HFF-Myc (cell line): Measurements from ENCODE around the gene LEF1.
"Not testable (repeated sequence)": the region's sequence is repeated elsewhere in the genome, so short reads cannot be mapped to it uniquely, and the experiment has no call there.

Source experiments
- DNase-seq: peaks from one replicate; pipeline ENCODE4 v3.0.0-alpha.2; 2011; ENCODE audit warnings: low read depth; ENCODE audit errors: extremely low read depth
- H3K4me3 ChIP-seq: replicated peaks from 2 replicates; pipeline ENCODE4 v1.5.1; 2011; ENCODE audit warnings: low read depth, mild to moderate bottlenecking, control low read depth, low read length
- TF ChIP-seq, protein P1 (sequence below): IDR thresholded peaks from 2 replicates; pipeline ENCODE4 v1.5.1; 2012; ENCODE audit warnings: mild to moderate bottlenecking, low read depth, low read length, control low read depth; ENCODE audit errors: missing control alignments

Gene LEF1

DNA sequence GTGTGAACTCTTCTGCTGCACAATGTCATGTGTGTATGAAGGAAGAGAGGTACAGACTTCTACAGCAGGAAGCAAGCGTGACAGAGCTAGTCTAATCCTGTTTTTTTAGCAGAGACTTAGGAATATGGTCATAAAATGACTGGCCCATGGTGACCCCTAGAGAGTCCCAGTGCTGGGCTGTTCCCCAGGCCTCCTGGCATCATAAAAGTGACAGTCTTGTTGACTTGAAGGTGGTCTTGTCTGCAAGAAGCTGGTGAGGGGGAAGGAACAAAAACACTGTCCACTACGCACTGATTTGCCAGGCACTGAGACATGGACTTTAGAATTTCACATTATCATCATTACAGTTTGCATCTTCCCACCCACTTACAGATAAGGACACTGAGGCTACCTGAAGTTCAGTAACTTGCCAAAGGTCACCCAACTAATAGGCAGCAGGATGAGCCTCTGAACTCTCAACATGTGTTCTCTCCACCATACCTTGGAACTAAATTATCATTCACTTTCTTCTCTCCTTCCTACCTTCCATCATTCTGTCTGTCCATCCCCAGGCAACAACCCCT, 116.1 kb downstream of the LEF1 start:
- no peak overlapping the region for H3K4me3 ChIP-seq
- TF ChIP-seq, protein P1, sequence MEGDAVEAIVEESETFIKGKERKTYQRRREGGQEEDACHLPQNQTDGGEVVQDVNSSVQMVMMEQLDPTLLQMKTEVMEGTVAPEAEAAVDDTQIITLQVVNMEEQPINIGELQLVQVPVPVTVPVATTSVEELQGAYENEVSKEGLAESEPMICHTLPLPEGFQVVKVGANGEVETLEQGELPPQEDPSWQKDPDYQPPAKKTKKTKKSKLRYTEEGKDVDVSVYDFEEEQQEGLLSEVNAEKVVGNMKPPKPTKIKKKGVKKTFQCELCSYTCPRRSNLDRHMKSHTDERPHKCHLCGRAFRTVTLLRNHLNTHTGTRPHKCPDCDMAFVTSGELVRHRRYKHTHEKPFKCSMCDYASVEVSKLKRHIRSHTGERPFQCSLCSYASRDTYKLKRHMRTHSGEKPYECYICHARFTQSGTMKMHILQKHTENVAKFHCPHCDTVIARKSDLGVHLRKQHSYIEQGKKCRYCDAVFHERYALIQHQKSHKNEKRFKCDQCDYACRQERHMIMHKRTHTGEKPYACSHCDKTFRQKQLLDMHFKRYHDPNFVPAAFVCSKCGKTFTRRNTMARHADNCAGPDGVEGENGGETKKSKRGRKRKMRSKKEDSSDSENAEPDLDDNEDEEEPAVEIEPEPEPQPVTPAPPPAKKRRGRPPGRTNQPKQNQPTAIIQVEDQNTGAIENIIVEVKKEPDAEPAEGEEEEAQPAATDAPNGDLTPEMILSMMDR, result no peak
- no peak for DNase-seq

DNA sequence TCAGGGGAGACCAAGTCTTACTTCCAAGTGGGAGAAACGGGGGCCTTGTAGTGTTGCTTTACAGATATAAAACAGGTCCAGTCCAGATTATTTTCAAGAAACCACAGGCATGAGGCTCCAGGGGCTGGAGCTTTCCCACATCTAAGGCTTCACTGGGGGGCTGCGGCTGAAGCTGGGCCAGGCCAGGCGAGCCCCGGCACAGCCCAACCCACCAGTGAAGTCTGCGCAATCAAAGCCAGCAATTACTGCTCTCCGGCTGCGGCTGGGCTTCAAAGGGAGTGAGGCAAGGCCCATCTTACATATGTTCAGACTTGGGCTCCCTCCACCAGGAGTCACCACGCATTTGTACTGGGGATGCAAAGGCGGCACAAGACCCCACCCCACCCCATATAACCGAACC, 117.4 kb downstream of the LEF1 start:
- TF ChIP-seq, protein P1, result no peak
- DNase-seq, result no peak
- H3K4me3 ChIP-seq, result no peak overlapping the region

DNA sequence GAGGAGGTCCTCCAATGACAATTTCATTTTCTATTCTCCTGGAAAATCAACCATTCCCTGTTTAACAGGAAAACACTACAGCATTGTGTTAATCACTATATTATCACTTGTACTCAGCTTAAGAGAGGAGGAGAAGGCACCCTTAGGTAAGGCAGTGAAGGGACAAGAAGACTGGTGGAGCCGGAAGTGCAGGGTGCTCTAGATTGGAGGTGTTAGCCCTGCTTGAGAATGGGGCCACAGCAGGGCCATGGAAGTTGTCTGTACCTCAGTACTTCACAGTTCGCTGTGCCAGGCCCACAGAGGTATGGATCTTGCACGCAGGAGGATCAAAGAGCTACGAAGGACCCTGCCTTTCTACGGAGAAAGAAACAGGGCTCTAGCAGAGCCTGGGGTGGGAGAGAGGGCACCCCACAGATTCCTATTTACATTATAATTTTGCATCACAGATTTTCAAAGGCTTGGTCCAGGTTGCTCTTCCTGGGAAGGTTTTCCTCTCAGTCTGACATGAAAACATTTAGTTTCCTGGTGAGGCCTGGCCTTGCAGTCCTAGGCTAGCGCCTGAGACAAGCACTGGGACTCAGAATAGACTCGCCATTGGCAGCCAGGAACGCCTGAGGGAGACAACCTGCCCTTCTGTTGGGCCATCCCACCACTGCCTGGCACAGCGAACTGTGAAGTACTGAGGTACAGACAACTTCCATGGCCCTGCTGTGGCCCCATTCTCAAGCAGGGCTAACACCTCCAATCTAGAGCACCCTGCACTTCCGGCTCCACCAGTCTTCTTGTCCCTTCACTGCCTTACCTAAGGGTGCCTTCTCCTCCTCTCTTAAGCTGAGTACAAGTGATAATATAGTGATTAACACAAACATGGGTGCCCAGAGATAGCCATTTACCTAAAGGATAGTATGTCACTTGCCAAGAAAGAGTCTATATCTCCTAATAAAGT, 118.3 kb downstream of the LEF1 start:
- H3K4me3 ChIP-seq, DNase-seq: not testable (repeated sequence)

DNA sequence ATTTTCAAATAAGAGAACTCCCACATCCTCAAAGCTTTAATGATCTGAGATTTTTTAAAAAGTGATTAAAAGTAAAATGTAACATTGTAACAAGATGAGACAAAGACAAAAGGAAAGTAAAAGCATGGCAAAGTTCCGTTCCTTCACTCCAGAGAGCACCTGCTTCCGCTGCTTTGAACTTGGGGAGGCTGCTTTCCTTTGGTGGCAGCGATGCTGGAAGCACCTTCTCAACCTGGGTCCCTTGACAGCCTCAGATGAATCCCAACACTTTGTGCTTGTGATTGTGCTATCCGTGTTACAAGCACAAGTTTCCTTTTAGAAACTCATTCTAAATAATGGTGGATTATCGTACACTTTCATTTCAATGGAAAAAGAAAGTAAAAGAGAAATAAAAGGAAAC, 119.3 kb downstream of the LEF1 start:
- H3K4me3 ChIP-seq, result no peak overlapping the region
- TF ChIP-seq, protein P1, result no peak
- no peak for DNase-seq

DNA sequence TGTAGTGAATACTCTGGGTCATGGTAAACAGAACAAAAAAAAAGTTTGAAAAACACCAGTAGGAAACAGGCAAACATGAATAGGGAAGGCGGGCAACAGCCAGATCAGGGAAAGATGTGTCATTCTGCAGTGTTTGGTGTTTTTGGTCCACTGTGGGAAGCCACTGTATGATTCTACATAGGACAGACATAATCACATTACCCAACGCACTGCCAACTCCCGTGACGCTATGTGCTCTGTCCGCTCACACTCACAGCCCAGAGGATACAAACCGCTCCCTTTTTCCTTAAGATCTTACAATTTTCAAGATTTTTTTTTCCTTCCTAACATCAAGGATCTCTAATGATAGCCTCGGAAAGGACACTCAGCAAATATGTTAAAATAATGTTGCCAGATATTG, 119.7 kb downstream of the LEF1 start:
- DNase-seq, result no peak
- TF ChIP-seq, protein P1, result no peak
- no peak overlapping the region for H3K4me3 ChIP-seq

DNA sequence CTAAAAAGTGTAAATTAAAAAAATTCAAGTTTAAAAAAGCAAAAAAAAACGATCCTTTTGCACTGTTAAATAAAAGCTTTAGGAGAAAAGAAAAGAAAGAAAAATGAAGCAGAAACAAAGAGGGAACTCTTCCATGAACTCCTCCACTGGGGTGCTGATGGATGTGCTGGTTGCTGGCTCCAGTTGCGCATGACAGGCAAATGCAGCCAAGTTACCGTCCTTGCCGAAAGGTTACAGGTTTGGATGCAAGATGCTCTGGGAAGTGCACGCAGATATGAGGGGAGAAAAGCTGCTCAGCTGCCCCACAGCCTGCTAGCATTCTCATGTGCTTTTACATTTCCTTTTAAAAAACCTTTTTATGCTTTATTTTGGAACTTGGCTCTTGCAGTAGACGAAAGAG, 120.6 kb downstream of the LEF1 start:
- TF ChIP-seq, protein P1, result no peak
- H3K4me3 ChIP-seq, result no peak overlapping the region
- no peak for DNase-seq

DNA sequence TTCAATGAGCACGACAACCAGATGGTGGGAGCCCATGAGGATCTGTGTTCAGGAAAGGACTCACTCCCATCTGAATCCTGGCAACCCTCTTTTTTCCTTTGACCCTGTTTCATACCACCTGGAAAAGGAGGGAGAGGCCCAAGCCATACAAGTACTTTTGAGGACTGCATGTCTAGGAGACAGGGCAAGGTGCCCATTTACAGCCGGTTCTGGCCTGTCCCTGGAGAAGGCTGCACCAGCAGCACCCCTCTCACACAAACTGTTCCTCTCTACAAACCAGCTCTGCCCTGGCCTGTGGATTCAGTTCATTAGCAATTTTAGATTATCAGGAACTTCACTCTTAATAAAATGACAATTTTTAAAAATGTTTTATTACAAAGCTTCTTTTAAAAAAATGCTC, 121.5 kb downstream of the LEF1 start:
- TF ChIP-seq, protein P1, result no peak
- H3K4me3 ChIP-seq, result no peak overlapping the region
- no peak for DNase-seq
